Upper lobe of right lung (tissue), 1 donor: ENCODE data around the gene B3GAT1. TPM values are rescaled to one million over a fixed set of nuclear protein-coding genes. Genes with fewer than 3 reads are reported as not detected.

ENCODE experiments used
- ATAC-seq: fragments of 200-7000 bp; cut with Tn5 transposase; one replicate; pipeline ENCODE4 v1.9.1; 2020; ENCODE audit warnings: mild to moderate bottlenecking, moderate library complexity
- DNase-seq: peaks from one replicate; pipeline ENCODE4 v3.0.0-alpha.2; 2020
- H3K27ac ChIP-seq: fragments of 200-600 bp; one replicate; pipeline ENCODE4 v1.8.0; 2022
- H3K27me3 ChIP-seq: fragments of 200-600 bp; one replicate; pipeline ENCODE4 v1.8.0; 2022; ENCODE audit warnings: mild to moderate bottlenecking
- H3K36me3 ChIP-seq: fragments of 200-600 bp; one replicate; pipeline ENCODE4 v1.8.0; 2022
- H3K4me1 ChIP-seq: fragments of 200-600 bp; one replicate; pipeline ENCODE4 v1.8.0; 2022
- H3K4me3 ChIP-seq: fragments of 200-600 bp; one replicate; pipeline ENCODE4 v1.8.0; 2022; ENCODE audit warnings: mild to moderate bottlenecking
- H3K9me3 ChIP-seq: fragments of 200-600 bp; one replicate; pipeline ENCODE4 v1.8.0; 2022
- intact Hi-C: fragments of 100-400 bp; cut with DNase I; formaldehyde crosslinking; loops from one replicate; pipeline ENCODE4 v1.11.0; 2022
- total RNA-seq: library from RNA; stranded (reverse); fragmentation: NEBNext Ultra II Directional; extraction: Animal tissue kit (Norgen Biotek cat#: 25700); gene quantifications from one replicate; pipeline ENCODE4 v1.2.1, GENCODE V29; 2021
- TF ChIP-seq, protein P1 (sequence below): fragments of 200-600 bp; IDR thresholded peaks from one replicate; pipeline ENCODE4 v1.8.0; 2022; ENCODE audit warnings: antibody characterized with exemption
- donor health status: DM: no; HTN: yes; CAD: no; lungs with severe emphysema.

The B3GAT1 gene
- total RNA-seq, 1 donor from 2014 or later = 1.2 TPM

DNA sequence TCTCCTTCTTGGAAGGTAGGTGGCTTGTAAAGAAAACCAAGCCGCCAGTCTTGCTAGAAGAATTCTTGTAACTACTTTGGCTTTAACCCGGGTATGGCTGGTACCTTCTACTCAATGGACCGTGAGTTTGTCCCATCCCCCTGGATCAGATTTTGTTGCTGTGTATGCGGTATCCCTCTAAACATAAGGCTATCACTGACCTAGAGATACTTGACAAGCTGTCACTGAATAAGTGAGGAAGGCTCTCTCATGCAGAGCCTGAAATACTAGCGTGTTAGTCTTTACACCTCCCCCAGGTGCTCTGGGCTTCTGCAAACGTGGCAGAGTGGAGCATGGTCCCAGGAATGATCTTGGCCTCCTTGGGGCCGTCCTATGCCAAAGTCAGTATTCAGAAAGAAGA is 45.8 kb downstream of the B3GAT1 start:
- Histone ChIP-seq H3K4me1 (no peaks in the 10 kb centered on the region), H3K4me3 (no peak overlapping the region), H3K36me3 (no peaks in the 10 kb centered on the region), H3K27me3 (no peaks in the 10 kb centered on the region), H3K9me3 (no peaks in the 10 kb centered on the region), H3K27ac (no peak overlapping the region)
- no peak for ATAC-seq
- no peak for DNase-seq
- intact Hi-C loops = no loop called here
- TF ChIP-seq, protein P1, sequence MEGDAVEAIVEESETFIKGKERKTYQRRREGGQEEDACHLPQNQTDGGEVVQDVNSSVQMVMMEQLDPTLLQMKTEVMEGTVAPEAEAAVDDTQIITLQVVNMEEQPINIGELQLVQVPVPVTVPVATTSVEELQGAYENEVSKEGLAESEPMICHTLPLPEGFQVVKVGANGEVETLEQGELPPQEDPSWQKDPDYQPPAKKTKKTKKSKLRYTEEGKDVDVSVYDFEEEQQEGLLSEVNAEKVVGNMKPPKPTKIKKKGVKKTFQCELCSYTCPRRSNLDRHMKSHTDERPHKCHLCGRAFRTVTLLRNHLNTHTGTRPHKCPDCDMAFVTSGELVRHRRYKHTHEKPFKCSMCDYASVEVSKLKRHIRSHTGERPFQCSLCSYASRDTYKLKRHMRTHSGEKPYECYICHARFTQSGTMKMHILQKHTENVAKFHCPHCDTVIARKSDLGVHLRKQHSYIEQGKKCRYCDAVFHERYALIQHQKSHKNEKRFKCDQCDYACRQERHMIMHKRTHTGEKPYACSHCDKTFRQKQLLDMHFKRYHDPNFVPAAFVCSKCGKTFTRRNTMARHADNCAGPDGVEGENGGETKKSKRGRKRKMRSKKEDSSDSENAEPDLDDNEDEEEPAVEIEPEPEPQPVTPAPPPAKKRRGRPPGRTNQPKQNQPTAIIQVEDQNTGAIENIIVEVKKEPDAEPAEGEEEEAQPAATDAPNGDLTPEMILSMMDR = no peak

DNA sequence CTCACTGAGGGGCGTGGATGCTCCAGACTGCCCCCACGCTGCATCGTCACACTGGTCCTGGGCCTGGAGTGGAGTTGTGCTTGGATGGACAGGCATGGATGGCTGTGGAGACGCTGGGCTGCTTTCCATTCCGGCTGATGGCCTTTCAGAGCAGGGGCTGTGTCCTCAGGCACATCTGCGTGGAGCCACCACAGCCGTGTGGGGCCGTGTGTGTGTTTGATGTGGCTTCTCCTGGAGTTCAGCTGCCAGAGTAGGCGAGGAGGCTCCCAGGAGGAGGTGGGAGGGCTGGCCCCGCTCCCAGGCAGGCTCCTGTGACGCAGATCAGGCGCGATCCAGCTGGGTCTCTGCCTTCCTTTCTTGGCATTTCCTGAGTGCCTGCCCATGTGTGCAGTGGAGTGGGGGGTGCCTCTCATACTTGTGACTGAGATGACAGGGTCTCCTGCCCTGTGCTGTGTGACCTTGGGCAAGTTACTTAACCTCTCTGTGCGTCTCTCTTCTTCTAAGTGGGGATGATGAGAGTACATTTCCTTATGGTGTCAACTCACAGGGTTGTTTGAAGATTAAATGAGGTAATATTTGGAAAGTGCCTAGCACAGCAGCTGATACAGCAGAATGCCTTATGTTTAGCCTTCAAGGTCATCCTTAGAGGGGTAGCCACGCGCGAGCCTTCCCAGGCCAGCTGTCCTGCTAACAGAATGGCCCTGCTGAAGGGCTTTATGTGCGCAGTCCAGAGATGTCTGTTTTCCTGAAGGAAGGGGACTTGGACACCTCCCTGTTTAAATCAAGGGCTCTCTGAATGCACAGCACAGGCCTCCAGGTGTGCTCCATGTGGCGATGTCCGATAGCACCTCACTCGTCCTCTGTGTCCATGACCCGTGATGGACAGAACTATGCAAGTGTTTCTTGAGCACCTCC is 46.8 kb downstream of the B3GAT1 start:
- no peak for ATAC-seq
- no peaks in the 10 kb centered on the region for H3K4me1 ChIP-seq
- TF ChIP-seq, protein P1 = no peak
- intact Hi-C loops = no loop called here
- H3K27me3 ChIP-seq = no peaks in the 10 kb centered on the region
- no peak overlapping the region for H3K4me3 ChIP-seq
- no peaks in the 10 kb centered on the region for H3K36me3 ChIP-seq
- peak; percentile 59 for DNase-seq
- H3K9me3 ChIP-seq = no peaks in the 10 kb centered on the region
- H3K27ac ChIP-seq = no peak overlapping the region

DNA sequence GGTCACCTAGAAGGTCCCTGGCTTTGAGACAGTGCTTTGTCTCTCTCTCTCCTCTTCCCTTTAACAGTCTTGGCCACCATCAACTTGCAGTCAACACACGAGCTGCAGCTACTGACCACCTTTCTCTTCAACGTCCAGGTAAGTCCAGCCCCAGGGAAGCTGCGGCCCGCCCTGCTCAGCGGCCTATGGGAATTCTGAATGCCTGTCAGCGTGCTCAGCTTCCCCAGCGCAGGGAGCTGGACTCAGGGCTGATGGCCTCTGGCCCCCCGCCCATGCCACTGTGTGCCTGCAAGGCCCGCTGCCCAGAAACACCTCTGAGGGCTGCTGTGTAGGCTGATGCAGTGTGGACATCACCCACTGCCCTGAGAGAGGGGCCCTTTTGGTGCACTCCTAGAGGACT is 47.8 kb downstream of the B3GAT1 start:
- Histone ChIP-seq H3K4me1 (no peaks in the 10 kb centered on the region), H3K27me3 (no peaks in the 10 kb centered on the region), H3K36me3 (no peaks in the 10 kb centered on the region), H3K9me3 (no peaks in the 10 kb centered on the region), H3K27ac (no peak overlapping the region), H3K4me3 (no peak overlapping the region)
- DNase-seq = peak; percentile 41
- TF ChIP-seq, protein P1 = no peak
- ATAC-seq = no peak
- intact Hi-C loops = no loop called here

DNA sequence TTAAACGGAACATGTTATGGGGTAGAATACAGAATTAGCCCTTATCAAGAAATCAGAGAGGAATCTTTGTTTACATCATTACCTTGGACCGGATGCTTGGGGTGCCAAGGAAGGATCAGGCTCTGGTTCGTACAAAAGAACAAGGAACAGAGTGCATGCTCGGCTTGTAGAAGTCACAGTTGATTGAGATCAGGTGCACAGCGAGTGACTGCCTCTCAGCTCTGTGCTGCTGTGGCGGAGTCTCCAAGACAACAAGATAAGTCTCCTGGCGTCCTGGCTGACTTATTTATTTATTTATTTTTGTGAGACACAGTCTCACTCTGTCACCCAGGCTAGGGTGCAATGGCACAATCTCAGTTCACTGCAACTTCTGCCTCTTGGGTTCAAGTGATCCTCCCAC is 48.5 kb downstream of the B3GAT1 start:
- Histone ChIP-seq H3K27ac (no peak overlapping the region), H3K9me3 (no peaks in the 10 kb centered on the region), H3K4me3 (no peak overlapping the region), H3K4me1 (no peaks in the 10 kb centered on the region), H3K36me3 (no peaks in the 10 kb centered on the region), H3K27me3 (no peaks in the 10 kb centered on the region)
- TF ChIP-seq, protein P1 = no peak
- intact Hi-C loops = no loop called here
- ATAC-seq = no peak
- peak; percentile 1 for DNase-seq

DNA sequence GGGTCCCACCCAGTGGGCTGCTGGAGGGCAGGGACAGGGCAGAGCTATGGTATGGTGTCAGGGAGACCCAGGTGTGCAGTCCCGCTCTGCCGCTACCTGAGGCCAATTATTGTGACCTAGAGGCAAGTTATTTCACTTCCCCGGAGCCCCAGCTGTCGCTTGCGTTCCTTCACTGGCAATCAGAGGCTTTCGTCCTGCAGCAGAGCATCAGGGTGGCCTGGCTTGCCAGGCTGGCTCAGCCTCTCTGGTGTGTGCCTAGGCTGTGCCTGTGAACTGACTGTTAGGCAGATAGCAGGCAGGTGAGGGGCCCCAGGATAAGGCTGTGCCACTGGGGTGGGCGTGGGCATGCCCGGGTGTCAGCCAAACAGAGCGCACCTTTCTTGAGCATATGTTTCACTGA is 48.9 kb downstream of the B3GAT1 start:
- no peaks in the 10 kb centered on the region for H3K27me3 ChIP-seq
- no peaks in the 10 kb centered on the region for H3K9me3 ChIP-seq
- no peaks in the 10 kb centered on the region for H3K36me3 ChIP-seq
- ATAC-seq = no peak
- H3K4me1 ChIP-seq = no peaks in the 10 kb centered on the region
- H3K4me3 ChIP-seq = no peak overlapping the region
- DNase-seq = peak; percentile 32
- no peak overlapping the region for H3K27ac ChIP-seq
- intact Hi-C loops = no loop called here
- TF ChIP-seq, protein P1 = no peak
